GM12878 (cell line): ENCODE data around the gene HABP2. TPM values are rescaled to one million over a fixed set of nuclear protein-coding genes. Genes with fewer than 3 reads are reported as not detected.

Experiments
- ATAC-seq: fragments of 200-7000 bp; cut with Tn5 transposase; 3 replicates; pipeline ENCODE4 v1.9.1; 2020; ENCODE audit warnings: mild to moderate bottlenecking, moderate library complexity
- BruUV-seq: library from RNA; stranded (reverse); fragments of 400-500 nt; replicated peaks from 2 replicates; lab custom pipeline; 2021; lab: Mats Ljungman, UMichigan
- CTCF ChIA-PET: fragments of 300-600 bp; sonication (Branson Sonifier 250); formaldehyde crosslinking; extraction: SDS; loops from one replicate; lab custom pipeline; 2021; ENCODE audit warnings: inconsistent platforms; lab: Yijun Ruan, JAX
- POLR2A ChIA-PET: fragments of 350-600 bp; formaldehyde crosslinking; extraction: SDS; loops from one replicate; lab custom pipeline; 2021; ENCODE audit warnings: inconsistent platforms; lab: Charles Lee
- RAD21 ChIA-PET: fragments of 300-600 bp; sonication (Branson Sonifier 250); formaldehyde crosslinking; loops from one replicate; lab custom pipeline; 2023; ENCODE audit warnings: antibody characterized with exemption; ENCODE audit not compliant: unreplicated experiment; lab: Charles Lee
- SMC1A ChIA-PET: fragments of 300-600 bp; sonication (Branson Sonifier 250); formaldehyde crosslinking; loops from one replicate; lab custom pipeline; 2023; ENCODE audit not compliant: unreplicated experiment, uncharacterized antibody; lab: Charles Lee
- DNase-seq: peaks from one replicate; pipeline ENCODE4 v3.0.0-alpha.2; 2011; ENCODE audit warnings: low read depth, low spot score
- FAIRE-seq: peaks from 3 replicates; lab custom pipeline; 2011; peaks lifted over from hg19 to GRCh38; lab: Jason Lieb, UNC
- H2AFZ ChIP-seq: 2 replicates; pipeline ENCODE4 v1.6.0; 2011; ENCODE audit warnings: low read depth, low read length, control low read depth; ENCODE audit not compliant: control insufficient read depth
- H3K27ac ChIP-seq: 2 replicates; pipeline ENCODE4 v1.5.1; 2011; ENCODE audit warnings: control low read depth; ENCODE audit not compliant: control insufficient read depth, insufficient read depth
- H3K27me3 ChIP-seq, 2 experiments: replicated peaks in 1 of 2; 2 replicates each; pipeline versions ENCODE4 v1.6.0 to v1.6.1; 2011; ENCODE audit warnings: low read length in 1 of 2; ENCODE audit not compliant: control insufficient read depth in 2 of 2, insufficient read depth in 2 of 2
- H3K36me3 ChIP-seq, 2 experiments: 2 replicates each; pipeline ENCODE4 v1.5.1; 2011; ENCODE audit warnings: low read length in 1 of 2; ENCODE audit not compliant: control insufficient read depth in 2 of 2, insufficient read depth in 2 of 2
- H3K4me1 ChIP-seq: 2 replicates; pipeline ENCODE4 v1.6.1; 2011; ENCODE audit warnings: mild to moderate bottlenecking, low read length, moderate library complexity, mixed read lengths; ENCODE audit not compliant: control insufficient read depth, insufficient read depth
- H3K4me2 ChIP-seq: 2 replicates; pipeline ENCODE4 v1.6.0; 2011; ENCODE audit warnings: control low read depth; ENCODE audit not compliant: control insufficient read depth, insufficient read depth
- H3K4me3 ChIP-seq: fragments of 200-600 bp; sonication (generic); 2 replicates; pipeline ENCODE4 v1.5.1; 2016
- H3K79me2 ChIP-seq: 2 replicates; pipeline ENCODE4 v1.6.0; 2011; ENCODE audit warnings: low read length; ENCODE audit not compliant: control insufficient read depth, insufficient read depth
- H3K9ac ChIP-seq: 2 replicates; pipeline ENCODE4 v1.8.0; 2011; ENCODE audit warnings: low read length, control low read depth, mixed read lengths; ENCODE audit not compliant: control insufficient read depth, insufficient read depth
- H3K9me3 ChIP-seq: replicated peaks from 3 replicates; pipeline ENCODE4 v1.5.1; 2011; ENCODE audit warnings: mild to moderate bottlenecking, low read length; ENCODE audit not compliant: control insufficient read depth, insufficient read depth
- H4K20me1 ChIP-seq: 2 replicates; pipeline ENCODE4 v1.6.0; 2011; ENCODE audit not compliant: control insufficient read depth, insufficient read depth
- CBFB ChIP-seq: IDR thresholded peaks from 2 replicates; pipeline ENCODE4 v1.6.1; 2016; ENCODE audit warnings: antibody characterized with exemption, low read depth
- CTCF ChIP-seq, 3 experiments: IDR thresholded peaks in 2 of 3; conservative IDR thresholded peaks in 1 of 3; 2 replicates each; pipeline ENCODE4 v1.5.1; 2011; ENCODE audit warnings: low read depth in 3 of 3, low read length in 3 of 3, mild to moderate bottlenecking in 3 of 3, control low read depth in 2 of 3, moderate library complexity in 2 of 3, inconsistent platforms in 1 of 3, mixed read lengths in 1 of 3; ENCODE audit not compliant: control insufficient read depth in 2 of 3, insufficient read depth in 1 of 3; ENCODE audit errors: extremely low read depth in 1 of 3
- E2F8 ChIP-seq: fragments of 450-650 bp; IDR thresholded peaks from 2 replicates; pipeline ENCODE4 v1.6.1; 2018; ENCODE audit warnings: mild to moderate bottlenecking, low read depth, moderate library complexity; ENCODE audit not compliant: partially characterized antibody
- EGR1 ChIP-seq, 2 experiments: IDR thresholded peaks; 1 replicate in 1 of 2; 2 replicates in 1 of 2; pipeline ENCODE4 v1.6.1; 2011 to 2012; ENCODE audit warnings: low read depth in 2 of 2, low read length in 2 of 2, borderline replicate concordance in 1 of 2, mild to moderate bottlenecking in 1 of 2, moderate library complexity in 1 of 2
- ESRRA ChIP-seq: IDR thresholded peaks from 2 replicates; pipeline ENCODE4 v1.6.1; 2012; ENCODE audit warnings: mild to moderate bottlenecking, low read length, improper control_type of control experiment
- HDAC6 ChIP-seq: fragments of 200-600 bp; sonication (generic); IDR thresholded peaks from one replicate; pipeline ENCODE4 v1.8.0; 2017; ENCODE audit warnings: antibody characterized with exemption; ENCODE audit not compliant: unreplicated experiment
- RELA ChIP-seq: fragments of 450-650 bp; IDR thresholded peaks from 2 replicates; pipeline ENCODE4 v1.8.0; 2014; ENCODE audit warnings: borderline replicate concordance; ENCODE audit not compliant: partially characterized antibody
- WGBS: methylation state at CpG from one replicate; pipeline ENCODE4 v1.1.6; 2016; ENCODE audit warnings: low lambda C conversion rate; ENCODE audit not compliant: insufficient replicate concordance, insufficient coverage; ENCODE audit errors: missing lambda C conversion rate; 5-methylcytosine and 5-hydroxymethylcytosine counted together
- in situ Hi-C: fragments of 300-500 bp; cut with MboI; formaldehyde crosslinking; loops from 9 replicates; pipeline ENCODE4 v1.14.3; 2018; ENCODE audit warnings: mixed read lengths
- intact Hi-C: fragments of 100-400 bp; cut with micrococcal nuclease; formaldehyde crosslinking; loops from one replicate; pipeline ENCODE4 v1.14.2; 2022; ENCODE audit not compliant: unreplicated experiment
- polyA plus RNA-seq, 11 experiments: library from polyadenylated mRNA; depleted of rRNA in 4 of 11; unstranded in 6 of 11; stranded (reverse) in 5 of 11; fragments of >200 nt; fragmentation: Nextera tagmentation in 4 of 11; fragmentation: Illumina TruSeq in 1 of 11; extraction: Ambion mirVana in 4 of 11; extraction: Trizol in 1 of 11; gene quantifications; 1 replicate in 1 of 11; 2 replicates in 10 of 11; pipeline versions ENCODE4 v1.2.1 to v1.2.3, GENCODE V29; 2011 to 2016; ENCODE audit warnings: inconsistent platforms in 2 of 11, missing spikeins in 2 of 11, low read depth in 1 of 11
- total RNA-seq, 4 experiments: library from RNA; depleted of rRNA in 3 of 4; stranded (reverse); fragments of >200 nt in 3 of 4; fragmentation: Illumina TruSeq in 1 of 4; extraction: Trizol in 1 of 4; gene quantifications; 2 replicates each; pipeline versions ENCODE4 v1.2.1 to v1.2.3, GENCODE V29; 2013 to 2021
- TF ChIP-seq, protein P1 (sequence below): fragments of 450-650 bp; formaldehyde crosslinking; IDR thresholded peaks from 2 replicates; pipeline ENCODE4 v1.5.0; 2022; ENCODE audit warnings: mild to moderate bottlenecking, missing genetic modification characterization
- TF ChIP-seq, protein P2 (sequence below): fragments of 150-350 bp; IDR thresholded peaks from 2 replicates; pipeline ENCODE4 v1.6.1; 2014; ENCODE audit warnings: mild to moderate bottlenecking, low read depth, low read length
- TF ChIP-seq, protein P3 (sequence below): fragments of 450-650 bp; IDR thresholded peaks from 2 replicates; pipeline ENCODE4 v1.6.1; 2017; ENCODE audit warnings: mild to moderate bottlenecking

The HABP2 gene
- total and polyA plus RNA-seq, 10 of the 15 experiments (the other 5 are each of a cell fraction or from before 2014, with no cell fraction given) = 0.13 TPM; not detected in 9

GRCh38 chr10:113613977-113614690 is 61.3 kb downstream of the HABP2 start:
- H3K4me1 ChIP-seq = no peaks in the 10 kb centered on the region
- H3K9me3 ChIP-seq = no peaks in the 10 kb centered on the region
- H2AFZ ChIP-seq = no peak overlapping the region
- BruUV-seq = no TSS peak
- FAIRE-seq (no peak), ATAC-seq (no peak), DNase-seq (no peak)
- RAD21 ChIA-PET = no interaction called here
- in situ Hi-C loops (no loop called here), intact Hi-C loops (no loop called here)
- H3K36me3 ChIP-seq = no peaks in the 10 kb centered on the region
- no peak overlapping the region for H3K4me2 ChIP-seq
- SMC1A ChIA-PET = no interaction called here
- no peak overlapping the region for H3K9ac ChIP-seq
- POLR2A ChIA-PET = no interaction called here
- 16% methylated on average over 15 of the region's 15 CpGs for WGBS
- no peak overlapping the region for H3K27ac ChIP-seq
- H3K4me3 ChIP-seq = no peak overlapping the region
- no peaks in the 10 kb centered on the region; a peak in 4 of 4 replicates for H3K27me3 ChIP-seq
- no peaks in the 10 kb centered on the region for H3K79me2 ChIP-seq
- CTCF ChIA-PET = interaction anchor here (2.9 kb wide), 1 partner anchor 13 kb away, joined by 11 read pairs; no protein-coding TSS in a partner anchor
- no peaks in the 10 kb centered on the region for H4K20me1 ChIP-seq
- no peak for TF ChIP-seq CTCF (IDR thresholded peaks at IDR 0.05 in 2 of 3, conservative IDR thresholded peaks at IDR 0.05 in 1 of 3; ENCODE audit: control insufficient read depth in 2 of 3, extremely low read depth in 1 of 3, insufficient read depth in 1 of 3, low read depth in 3 of 3, low read length in 3 of 3)
- TF ChIP-seq RELA = no peak
- TF ChIP-seq, protein P1, sequence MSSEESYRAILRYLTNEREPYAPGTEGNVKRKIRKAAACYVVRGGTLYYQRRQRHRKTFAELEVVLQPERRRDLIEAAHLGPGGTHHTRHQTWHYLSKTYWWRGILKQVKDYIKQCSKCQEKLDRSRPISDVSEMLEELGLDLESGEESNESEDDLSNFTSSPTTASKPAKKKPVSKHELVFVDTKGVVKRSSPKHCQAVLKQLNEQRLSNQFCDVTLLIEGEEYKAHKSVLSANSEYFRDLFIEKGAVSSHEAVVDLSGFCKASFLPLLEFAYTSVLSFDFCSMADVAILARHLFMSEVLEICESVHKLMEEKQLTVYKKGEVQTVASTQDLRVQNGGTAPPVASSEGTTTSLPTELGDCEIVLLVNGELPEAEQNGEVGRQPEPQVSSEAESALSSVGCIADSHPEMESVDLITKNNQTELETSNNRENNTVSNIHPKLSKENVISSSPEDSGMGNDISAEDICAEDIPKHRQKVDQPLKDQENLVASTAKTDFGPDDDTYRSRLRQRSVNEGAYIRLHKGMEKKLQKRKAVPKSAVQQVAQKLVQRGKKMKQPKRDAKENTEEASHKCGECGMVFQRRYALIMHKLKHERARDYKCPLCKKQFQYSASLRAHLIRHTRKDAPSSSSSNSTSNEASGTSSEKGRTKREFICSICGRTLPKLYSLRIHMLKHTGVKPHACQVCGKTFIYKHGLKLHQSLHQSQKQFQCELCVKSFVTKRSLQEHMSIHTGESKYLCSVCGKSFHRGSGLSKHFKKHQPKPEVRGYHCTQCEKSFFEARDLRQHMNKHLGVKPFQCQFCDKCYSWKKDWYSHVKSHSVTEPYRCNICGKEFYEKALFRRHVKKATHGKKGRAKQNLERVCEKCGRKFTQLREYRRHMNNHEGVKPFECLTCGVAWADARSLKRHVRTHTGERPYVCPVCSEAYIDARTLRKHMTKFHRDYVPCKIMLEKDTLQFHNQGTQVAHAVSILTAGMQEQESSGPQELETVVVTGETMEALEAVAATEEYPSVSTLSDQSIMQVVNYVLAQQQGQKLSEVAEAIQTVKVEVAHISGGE (CRISPR knock-in tag) = no peak
- TF ChIP-seq EGR1 (IDR thresholded peaks at IDR 0.05; ENCODE audit: borderline replicate concordance in 1 of 2, low read depth in 2 of 2, low read length in 2 of 2) = no peak
- TF ChIP-seq, protein P2, sequence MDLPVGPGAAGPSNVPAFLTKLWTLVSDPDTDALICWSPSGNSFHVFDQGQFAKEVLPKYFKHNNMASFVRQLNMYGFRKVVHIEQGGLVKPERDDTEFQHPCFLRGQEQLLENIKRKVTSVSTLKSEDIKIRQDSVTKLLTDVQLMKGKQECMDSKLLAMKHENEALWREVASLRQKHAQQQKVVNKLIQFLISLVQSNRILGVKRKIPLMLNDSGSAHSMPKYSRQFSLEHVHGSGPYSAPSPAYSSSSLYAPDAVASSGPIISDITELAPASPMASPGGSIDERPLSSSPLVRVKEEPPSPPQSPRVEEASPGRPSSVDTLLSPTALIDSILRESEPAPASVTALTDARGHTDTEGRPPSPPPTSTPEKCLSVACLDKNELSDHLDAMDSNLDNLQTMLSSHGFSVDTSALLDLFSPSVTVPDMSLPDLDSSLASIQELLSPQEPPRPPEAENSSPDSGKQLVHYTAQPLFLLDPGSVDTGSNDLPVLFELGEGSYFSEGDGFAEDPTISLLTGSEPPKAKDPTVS = no peak
- TF ChIP-seq HDAC6 = no peak
- no peak for TF ChIP-seq CBFB
- TF ChIP-seq E2F8 = no peak
- TF ChIP-seq ESRRA = no peak
- TF ChIP-seq, protein P3, sequence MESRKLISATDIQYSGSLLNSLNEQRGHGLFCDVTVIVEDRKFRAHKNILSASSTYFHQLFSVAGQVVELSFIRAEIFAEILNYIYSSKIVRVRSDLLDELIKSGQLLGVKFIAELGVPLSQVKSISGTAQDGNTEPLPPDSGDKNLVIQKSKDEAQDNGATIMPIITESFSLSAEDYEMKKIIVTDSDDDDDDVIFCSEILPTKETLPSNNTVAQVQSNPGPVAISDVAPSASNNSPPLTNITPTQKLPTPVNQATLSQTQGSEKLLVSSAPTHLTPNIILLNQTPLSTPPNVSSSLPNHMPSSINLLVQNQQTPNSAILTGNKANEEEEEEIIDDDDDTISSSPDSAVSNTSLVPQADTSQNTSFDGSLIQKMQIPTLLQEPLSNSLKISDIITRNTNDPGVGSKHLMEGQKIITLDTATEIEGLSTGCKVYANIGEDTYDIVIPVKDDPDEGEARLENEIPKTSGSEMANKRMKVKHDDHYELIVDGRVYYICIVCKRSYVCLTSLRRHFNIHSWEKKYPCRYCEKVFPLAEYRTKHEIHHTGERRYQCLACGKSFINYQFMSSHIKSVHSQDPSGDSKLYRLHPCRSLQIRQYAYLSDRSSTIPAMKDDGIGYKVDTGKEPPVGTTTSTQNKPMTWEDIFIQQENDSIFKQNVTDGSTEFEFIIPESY = no peak
